Activated naive CD4-positive, alpha-beta T cell treated with anti-CD3 and anti-CD28 coated beads, Interleukin-2, amount 50 U/mL, for 16 hours (primary cell): ENCODE measurements around the gene XPO5.

ENCODE experiments used
- DNase-seq: peaks from one replicate; pipeline ENCODE4 v3.0.0-alpha.2; 2020

The XPO5 gene

GRCh38 chr6:43494766-43495165 lies 81.1 kb downstream of the XPO5 start:
- no peak for DNase-seq

DNA sequence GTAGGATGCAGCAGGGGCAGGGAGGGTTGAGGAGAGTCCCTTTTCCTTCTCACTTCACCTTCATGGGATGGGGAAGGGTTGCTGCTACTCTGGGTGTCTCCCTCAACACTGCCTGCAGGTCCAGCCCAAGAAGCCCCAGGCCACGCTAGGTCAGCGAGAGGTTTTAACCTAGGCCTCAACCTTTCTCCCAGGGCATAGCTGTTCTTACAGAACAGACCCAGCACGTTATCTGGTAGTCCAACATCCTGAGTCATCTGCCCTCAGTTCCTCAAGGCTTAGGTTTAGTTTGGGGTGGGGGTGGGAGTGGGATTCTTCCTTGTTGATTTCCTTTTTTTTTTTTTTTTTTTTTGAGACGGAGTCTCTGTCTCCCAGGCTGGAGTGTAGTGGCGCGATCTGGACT lies 81.5 kb downstream of the XPO5 start:
- DNase-seq, result no peak

DNA sequence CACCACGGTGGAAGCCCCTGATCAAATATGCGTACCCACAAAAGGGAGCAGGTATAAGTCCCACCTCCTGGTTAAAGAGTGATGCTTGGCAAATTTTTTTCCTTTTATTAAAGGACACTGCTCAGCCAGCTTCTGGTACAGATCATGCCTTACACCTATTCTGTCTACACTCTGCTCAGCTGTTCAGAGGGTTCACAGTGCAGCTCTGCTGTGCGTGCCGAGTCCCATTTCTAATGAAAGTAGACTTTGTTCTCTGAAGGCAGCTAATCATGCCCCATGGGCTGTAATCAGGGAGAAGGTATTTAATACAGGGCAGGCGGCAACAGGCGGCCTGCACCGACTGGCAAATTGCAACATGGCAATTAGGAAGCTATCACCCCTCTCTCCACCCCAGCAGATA lies 82.0 kb downstream of the XPO5 start:
- DNase-seq, result no peak

GRCh38 chr6:43493230-43493629 lies 82.6 kb downstream of the XPO5 start:
- DNase-seq, result no peak

- no peak for DNase-seq
Observed at GRCh38 chr6:43492673-43493072, 83.2 kb downstream of the XPO5 start.

DNA sequence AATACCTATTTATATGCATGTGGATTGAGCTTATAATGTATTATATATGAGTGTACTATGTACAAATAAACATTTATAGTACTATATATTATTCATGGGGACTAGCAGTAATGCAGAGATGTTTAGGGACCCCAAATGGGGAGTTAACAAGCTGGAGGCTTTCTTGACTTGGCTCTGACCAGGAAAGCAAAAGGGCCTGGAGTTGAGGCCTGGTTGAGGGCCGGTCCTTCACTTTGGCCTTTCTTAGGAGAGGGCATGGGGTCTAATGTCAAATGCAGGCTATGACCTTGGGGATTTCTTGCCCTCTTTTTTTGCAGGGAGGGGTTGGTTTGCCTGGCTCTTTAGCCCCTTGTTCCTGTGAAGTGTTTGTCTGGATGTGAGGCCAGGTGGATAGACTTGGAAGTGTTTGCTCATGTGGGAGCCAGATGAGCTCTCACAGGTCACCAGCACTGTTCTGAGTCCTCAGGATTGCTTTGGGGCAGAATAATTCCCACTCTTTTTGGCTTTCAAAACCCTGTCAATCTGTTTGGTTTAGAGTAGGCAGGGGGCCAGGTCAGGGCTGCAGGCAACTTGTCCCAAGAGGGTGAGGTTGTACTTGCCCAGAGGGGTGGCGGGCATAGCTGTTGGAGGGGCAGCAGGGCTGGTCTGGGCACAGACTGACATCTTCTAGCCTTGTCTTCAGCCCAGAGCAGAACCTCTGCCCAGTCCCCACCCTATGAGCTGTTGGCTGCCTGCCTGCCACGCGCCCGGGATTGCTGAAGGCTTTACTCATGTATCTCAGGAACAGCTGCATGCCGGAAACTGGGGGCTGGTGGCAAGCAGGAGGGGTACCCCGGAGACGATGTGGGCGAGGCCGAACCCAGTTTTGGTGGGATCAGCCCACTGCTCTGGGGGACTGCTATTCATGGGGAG lies 83.8 kb downstream of the XPO5 start:
- no peak for DNase-seq

DNA sequence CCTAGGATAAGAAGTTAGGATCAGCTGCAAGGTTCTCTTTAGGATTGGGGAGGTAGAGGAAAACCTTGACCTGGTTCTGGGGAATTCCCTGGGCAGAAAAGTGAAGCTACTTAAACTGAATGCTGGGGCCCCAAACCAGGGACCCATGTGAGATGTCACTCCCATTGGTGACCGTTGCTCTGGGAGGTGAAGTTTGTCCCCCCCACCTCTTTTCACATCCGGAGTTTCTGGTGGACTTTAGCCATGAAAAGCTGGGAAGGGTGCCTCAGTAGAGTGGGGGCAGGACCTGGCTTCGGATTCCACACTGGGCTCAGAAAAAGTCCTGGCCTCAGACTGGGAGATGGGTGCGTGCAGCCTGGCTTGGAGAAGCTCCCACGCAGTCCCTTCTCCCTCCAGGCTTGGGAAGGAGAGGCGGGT lies 85.3 kb downstream of the XPO5 start:
- DNase-seq, result no peak

DNA sequence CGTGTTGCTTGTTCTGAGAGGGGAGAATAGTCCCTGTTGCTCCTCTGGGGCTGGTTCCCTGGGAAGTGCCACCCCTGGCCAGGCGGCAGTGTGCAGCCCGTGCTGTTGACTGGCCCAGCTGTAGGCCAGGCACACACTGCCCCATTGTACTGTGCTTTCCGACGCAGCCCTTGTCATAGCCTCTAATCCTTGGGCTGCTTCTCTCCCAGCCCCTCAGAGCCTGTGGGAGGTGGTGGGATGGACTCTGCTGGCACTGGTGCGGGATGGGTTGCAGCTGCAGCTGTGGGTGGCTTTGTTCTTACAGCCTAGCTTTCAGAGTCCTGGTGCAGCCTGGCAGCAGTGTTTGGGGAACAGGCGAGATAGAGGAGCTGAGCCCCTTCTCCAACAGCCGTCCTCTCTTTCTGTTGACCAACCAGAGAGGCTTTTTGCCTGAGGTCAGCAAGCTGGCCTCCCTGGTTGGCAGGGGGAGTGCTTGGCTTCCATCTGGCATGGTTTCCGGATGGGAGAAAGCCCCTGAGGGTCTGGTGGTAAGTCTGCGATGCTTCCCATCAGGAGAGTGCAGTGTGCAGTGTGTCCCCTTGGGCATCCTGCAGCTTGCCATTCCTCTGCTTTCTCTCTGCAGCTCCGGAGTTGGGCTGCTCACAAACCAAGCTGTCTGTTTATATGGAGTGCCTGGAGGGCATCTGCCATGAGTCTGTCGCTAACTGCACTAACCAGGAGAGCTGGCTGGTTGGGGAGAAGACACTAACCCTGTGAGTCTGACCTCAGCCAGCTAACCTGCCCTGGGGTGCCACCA lies 86.4 kb downstream of the XPO5 start:
- DNase-seq, result no peak

DNA sequence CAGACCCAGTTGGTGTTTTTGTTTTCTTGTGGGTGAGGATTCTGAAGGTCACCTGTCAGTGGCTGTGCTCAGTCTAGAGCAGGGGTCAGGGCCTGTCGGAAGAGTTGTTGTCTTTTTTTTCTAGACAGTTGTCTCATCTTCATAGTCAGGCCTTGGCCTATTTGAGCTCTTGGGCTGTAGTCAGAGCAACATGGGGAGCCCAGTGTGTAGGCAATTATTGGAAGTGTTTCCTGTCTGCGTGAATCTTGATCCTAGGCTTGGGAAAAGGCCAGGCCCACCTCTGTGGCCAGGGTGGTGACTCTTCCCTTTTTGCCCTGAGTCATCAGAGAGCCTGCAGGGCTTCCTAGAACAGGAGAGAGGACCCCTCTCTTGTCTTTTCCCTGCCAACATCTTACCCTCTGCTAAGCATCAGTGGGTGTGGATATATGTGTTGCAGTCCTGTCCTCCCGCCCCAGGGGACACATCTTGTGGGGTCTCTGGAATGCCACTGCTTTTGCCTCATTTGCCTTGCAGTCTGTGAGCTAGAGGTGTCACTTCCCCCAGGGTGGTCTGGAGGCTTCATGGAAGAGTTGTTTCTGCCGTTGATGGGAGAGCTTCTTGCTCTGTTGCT lies 87.1 kb downstream of the XPO5 start:
- no peak for DNase-seq

DNA sequence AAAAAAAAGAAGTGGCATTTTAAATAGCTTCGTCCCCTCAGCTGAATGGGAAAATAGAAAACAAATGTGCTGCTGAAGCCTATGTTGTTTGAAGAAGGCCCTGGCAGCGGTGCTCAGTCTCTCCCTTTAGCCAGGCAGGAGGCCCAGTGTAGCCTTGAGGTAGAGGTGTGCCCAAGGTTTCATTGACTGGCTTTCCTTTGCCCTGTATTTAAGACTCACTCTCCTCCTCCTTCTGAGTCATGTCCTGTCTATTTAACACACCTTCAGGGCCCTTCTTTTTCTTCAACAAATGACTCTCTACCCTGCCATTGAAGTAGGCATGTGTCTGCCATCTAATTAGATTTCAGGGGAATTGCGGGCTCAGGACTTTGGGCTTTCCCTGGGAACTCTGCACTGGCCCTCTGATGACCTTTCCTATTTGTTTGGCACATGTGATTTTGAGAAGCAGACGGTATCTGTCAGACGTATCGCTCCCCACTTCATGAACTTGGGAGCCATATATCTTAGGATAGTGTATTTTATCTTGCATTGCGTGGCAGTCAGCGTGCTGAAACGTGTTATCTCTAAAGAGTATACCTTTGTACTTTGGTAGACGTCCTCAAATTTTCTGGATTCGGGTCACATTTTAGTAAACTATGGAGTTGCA lies 94.1 kb downstream of the XPO5 start:
- no peak for DNase-seq

GRCh38 chr6:43481075-43481474 lies 94.8 kb downstream of the XPO5 start:
- DNase-seq, result no peak

- no peak for DNase-seq
Observed at GRCh38 chr6:43478008-43478372, 97.8 kb downstream of the XPO5 start.

GRCh38 chr6:43477235-43478007 lies 98.4 kb downstream of the XPO5 start, which contains the start of gene TJAP1:
TSS of gene TJAP1 (plus strand) at chr6:43477570. CDS start at chr6:43499002, 21,432 bp downstream.
- DNase-seq, result peak; percentile 98

- no peak for DNase-seq
Observed at GRCh38 chr6:43476746-43477145, 99.1 kb downstream of the XPO5 start.

DNA sequence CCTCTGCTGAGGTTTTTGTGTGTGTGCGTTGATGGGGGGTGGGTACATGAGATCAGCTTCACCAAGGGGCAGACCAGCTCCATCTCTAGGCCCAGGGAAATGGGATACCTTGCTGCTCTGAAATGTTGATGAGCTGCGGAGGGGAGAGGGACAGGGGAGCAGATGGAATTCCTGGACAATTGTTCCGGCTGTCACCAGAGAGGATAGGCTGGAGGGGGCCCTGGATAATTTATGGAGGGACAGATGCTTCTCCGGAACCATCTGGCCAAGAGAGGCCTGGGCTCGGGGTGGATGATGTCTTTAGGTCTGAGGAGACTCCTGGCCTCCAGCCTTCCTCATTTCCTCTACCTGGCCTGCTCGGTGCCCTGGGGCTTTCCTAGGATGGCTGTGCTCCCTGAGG lies 100.3 kb downstream of the XPO5 start:
- DNase-seq, result no peak

DNA sequence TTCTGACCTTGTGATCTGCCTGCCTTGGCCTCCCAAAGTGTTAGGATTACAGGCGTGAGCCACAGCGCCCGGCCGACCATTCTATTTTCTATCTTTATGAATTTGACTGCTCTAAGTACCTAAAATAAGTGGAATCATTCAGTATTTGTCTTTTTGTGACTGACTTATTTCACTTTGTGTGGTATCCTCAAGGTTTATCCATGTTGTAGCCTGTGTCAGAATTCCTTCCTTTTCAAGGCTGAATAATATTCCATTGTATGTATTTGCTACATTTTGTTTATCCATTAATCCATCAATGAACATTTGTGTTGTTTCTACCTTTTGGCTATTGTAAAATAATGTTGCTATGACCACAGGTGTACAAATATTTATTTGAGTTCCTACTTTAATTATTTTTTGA lies 103.3 kb downstream of the XPO5 start:
- DNase-seq, result no peak
